ENCODE data around the gene COL20A1.
A peak's percentile ranks its signal among the peaks of the same experiment; 100 is the strongest.

Gene COL20A1

DNA sequence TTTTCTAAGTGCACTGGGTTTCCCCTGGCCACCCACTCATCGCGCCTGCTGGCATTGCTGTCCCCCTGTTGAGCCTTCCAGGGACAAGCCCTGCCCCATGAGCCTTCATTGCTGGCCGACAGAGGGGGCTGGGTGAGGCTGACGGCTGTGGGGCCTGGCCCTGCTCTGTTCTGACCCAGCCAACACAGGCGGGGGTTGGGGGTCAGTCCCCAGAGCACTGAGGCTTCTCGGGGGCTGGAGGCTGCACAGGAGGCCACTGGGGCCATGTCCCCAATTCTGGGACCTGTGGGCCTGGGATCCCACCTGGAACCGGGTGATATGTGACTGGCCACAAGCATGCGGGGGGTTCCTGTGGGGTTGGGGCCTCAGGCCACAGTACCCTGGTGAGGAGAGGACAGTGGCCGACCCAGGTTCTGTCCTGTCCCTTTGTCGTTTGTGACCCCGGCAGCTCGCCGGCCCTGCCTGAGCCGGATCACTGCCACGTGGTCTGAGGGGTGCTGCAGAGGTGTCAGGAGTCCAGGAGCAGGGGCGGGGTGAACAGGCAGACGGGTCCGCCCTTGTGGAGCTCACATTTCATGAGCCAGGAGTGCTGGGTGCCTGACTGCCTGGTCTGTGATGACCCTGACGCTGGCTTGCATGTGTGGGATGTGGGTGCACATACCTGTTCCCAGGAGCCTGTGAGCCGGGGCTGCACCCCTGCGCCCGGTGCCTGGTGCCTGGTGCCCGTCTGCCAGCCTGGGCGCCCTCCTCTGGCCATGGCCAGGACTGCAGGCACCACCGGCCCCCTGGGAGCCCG lies 2.1 kb upstream of the COL20A1 start:
- no peak for DNase-seq (ENCODE audit: low read depth)
- TF ChIP-seq, protein P1, sequence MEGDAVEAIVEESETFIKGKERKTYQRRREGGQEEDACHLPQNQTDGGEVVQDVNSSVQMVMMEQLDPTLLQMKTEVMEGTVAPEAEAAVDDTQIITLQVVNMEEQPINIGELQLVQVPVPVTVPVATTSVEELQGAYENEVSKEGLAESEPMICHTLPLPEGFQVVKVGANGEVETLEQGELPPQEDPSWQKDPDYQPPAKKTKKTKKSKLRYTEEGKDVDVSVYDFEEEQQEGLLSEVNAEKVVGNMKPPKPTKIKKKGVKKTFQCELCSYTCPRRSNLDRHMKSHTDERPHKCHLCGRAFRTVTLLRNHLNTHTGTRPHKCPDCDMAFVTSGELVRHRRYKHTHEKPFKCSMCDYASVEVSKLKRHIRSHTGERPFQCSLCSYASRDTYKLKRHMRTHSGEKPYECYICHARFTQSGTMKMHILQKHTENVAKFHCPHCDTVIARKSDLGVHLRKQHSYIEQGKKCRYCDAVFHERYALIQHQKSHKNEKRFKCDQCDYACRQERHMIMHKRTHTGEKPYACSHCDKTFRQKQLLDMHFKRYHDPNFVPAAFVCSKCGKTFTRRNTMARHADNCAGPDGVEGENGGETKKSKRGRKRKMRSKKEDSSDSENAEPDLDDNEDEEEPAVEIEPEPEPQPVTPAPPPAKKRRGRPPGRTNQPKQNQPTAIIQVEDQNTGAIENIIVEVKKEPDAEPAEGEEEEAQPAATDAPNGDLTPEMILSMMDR (IDR thresholded peaks at IDR 0.05; ENCODE audit: control insufficient read depth, extremely low read depth, insufficient read depth): peak; percentile 64
- H3K4me3 ChIP-seq (ENCODE audit: low read depth, low read length): no peak overlapping the region

GRCh38 chr20:63291811-63292210 lies 1.2 kb upstream of the COL20A1 start:
- H3K4me3 ChIP-seq (ENCODE audit: low read depth, low read length): no peak overlapping the region
- no peak for DNase-seq (ENCODE audit: low read depth)
- TF ChIP-seq, protein P1 (IDR thresholded peaks at IDR 0.05; ENCODE audit: control insufficient read depth, extremely low read depth, insufficient read depth): no peak

- TF ChIP-seq, protein P1 (IDR thresholded peaks at IDR 0.05; ENCODE audit: control insufficient read depth, extremely low read depth, insufficient read depth): no peak
- H3K4me3 ChIP-seq (ENCODE audit: low read depth, low read length): no peak overlapping the region
- DNase-seq (ENCODE audit: low read depth): no peak
Measured at GRCh38 chr20:63292292-63292701, 689 bp upstream of the COL20A1 start.

DNA sequence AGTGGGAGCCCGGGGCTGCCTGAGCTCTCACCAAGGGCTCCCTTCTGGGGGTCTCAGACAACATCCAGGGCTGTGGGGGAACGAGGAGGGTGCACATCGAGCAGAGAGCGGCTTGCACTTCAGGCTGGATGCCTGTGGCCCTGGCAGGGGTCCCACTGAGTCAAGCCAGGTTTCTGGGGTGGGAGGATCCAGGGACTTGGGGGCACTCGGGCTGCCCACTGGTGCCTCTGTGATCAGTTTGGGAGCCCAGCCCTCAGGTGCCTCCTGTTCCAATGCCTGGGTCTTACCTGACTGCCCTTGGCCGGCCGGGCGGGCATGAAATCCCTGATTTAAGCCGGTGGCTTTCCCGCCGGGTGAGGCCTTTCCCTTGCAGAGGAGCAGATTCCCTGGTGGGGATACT lies 470 bp downstream of the COL20A1 start:
- DNase-seq (ENCODE audit: low read depth): no peak
- TF ChIP-seq, protein P1 (IDR thresholded peaks at IDR 0.05; ENCODE audit: control insufficient read depth, extremely low read depth, insufficient read depth): no peak
- H3K4me3 ChIP-seq (ENCODE audit: low read depth, low read length): no peak overlapping the region

DNA sequence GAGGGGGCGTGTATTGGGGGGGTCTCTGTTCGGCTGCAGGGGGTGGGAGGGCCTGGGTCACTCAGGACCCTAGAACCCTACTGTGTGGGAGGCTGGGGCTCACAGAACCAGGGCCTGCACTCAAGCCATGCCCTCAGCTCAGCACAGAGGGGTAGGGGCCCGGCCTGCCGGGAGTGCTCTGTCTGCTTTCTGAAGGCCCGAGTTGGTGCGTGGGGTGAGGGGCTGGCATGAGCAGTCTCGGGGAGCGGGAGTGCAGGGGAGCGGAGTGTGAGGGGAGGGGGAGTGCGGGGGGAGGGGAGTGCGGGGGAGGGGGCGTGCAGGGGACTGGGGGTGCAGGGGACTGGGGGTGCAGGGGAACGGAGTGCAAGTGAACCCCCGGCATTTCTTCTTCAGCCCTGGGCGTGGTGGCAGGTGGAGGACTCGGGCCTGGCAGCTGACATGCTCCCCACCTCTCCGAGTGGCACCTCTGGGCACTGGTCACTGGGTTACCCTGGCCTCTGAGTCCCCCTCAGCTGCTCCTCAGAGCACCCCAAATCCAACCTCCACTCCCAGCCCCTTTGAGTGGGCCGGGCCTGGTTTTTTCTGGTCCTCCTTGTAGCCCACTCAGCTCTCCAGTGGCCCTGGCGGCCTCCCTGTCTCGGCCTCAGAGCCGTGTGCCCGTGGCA lies 1.0 kb downstream of the COL20A1 start:
- no peak for DNase-seq (ENCODE audit: low read depth)
- TF ChIP-seq, protein P1 (IDR thresholded peaks at IDR 0.05; ENCODE audit: control insufficient read depth, extremely low read depth, insufficient read depth): no peak
- no peak overlapping the region for H3K4me3 ChIP-seq (ENCODE audit: low read depth, low read length)

DNA sequence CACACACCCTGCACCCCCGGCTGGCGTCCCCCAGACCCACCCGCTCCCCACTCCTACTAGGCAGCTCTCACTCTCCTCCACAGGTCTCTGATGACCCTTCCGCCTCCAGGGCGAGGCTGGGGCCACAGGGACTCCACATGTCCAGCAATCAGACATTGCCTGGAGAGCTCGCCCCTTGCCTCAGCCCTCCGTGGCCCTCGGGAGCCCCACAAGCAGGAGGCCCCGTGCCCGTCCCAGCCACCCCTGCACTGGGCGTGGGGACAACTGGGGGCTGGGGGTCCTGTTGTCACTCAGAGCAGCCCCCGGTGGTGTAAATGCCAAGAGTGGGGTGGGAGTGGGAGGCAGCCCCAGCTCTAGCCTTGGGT lies 1.5 kb downstream of the COL20A1 start:
- TF ChIP-seq, protein P1 (IDR thresholded peaks at IDR 0.05; ENCODE audit: control insufficient read depth, extremely low read depth, insufficient read depth): no peak
- H3K4me3 ChIP-seq (ENCODE audit: low read depth, low read length): no peak overlapping the region
- no peak for DNase-seq (ENCODE audit: low read depth)
